ENCODE data around the gene PCNX2.

DNA sequence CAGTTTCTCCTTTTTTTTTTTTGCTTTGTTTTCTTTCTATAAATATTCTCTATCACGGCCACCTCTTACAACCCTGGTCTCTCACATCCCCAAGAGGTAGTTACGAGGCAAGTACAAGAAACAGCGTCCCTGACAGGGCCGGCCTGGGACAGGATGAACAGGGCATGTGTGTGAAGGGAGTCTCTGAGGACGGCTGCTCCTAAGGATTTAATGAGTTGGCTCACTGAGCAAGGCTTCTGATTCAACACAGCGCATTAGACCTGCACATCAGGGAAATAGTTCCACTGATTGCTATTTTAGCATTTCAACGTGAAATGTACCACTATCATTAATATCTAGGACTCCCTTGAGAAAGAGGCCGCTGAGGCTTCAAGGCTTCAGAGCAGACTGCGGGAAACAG, 291.1 kb downstream of the PCNX2 start:
- TF ChIP-seq, protein P1, sequence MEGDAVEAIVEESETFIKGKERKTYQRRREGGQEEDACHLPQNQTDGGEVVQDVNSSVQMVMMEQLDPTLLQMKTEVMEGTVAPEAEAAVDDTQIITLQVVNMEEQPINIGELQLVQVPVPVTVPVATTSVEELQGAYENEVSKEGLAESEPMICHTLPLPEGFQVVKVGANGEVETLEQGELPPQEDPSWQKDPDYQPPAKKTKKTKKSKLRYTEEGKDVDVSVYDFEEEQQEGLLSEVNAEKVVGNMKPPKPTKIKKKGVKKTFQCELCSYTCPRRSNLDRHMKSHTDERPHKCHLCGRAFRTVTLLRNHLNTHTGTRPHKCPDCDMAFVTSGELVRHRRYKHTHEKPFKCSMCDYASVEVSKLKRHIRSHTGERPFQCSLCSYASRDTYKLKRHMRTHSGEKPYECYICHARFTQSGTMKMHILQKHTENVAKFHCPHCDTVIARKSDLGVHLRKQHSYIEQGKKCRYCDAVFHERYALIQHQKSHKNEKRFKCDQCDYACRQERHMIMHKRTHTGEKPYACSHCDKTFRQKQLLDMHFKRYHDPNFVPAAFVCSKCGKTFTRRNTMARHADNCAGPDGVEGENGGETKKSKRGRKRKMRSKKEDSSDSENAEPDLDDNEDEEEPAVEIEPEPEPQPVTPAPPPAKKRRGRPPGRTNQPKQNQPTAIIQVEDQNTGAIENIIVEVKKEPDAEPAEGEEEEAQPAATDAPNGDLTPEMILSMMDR (IDR thresholded peaks at IDR 0.05), result no peak
- TF ChIP-seq POLR2A (IDR thresholded peaks at IDR 0.05), result no peak

Measured in testis (tissue), 2 donors.